ENCODE results near the gene IRAK1. TPM values are rescaled to one million over a fixed set of nuclear protein-coding genes. Genes with fewer than 3 reads are reported as not detected.
A peak's percentile ranks its signal among the peaks of the same experiment; 100 is the strongest.

IRAK1 gene
- polyA plus RNA-seq, 1 donor = 53.8 TPM

DNA sequence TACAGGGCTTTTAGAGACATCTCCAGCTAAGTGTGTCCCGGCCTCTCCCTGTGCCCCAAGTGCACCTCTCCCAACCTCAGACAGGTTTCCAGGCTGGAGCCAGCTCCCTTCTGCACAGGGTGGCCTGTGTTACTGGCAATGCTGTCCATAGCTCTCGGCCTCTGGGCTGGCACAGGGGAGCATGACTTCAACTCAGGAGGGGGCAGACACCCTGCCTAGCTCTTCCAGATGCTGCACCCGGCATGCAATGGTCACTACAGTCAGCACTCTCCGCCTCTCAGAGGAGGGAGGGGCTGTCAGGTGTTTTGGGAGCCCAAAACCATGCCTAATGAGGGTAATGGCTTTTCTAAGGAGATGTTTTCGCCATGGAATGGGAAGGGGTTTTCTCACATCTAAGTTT, 2.4 kb upstream of the IRAK1 start:
- no peaks in the 10 kb centered on the region for H3K27me3 ChIP-seq (ENCODE audit: control insufficient read depth, insufficient read depth, low read length)
- no peaks in the 10 kb centered on the region for H3K9me3 ChIP-seq (ENCODE audit: control insufficient read depth, low read depth, low read length)
- peaks cover 11% of the 10 kb centered on the region for H3K4me1 ChIP-seq (ENCODE audit: control insufficient read depth, insufficient read depth, low read length)
- H3K36me3 ChIP-seq (ENCODE audit: control insufficient read depth, insufficient read depth, low read length) = peaks cover 15% of the 10 kb centered on the region
- DNase-seq = no peak
- no peak overlapping the region for H3K4me3 ChIP-seq (ENCODE audit: low read length)
- H3K27ac ChIP-seq (ENCODE audit: low read length) = no peak overlapping the region
- no CpG with 5 or more reads among the region's 5 CpGs for WGBS (ENCODE audit: insufficient coverage, low lambda C conversion rate)

- no peak overlapping the region for H3K27ac ChIP-seq (ENCODE audit: low read length)
- WGBS (ENCODE audit: insufficient coverage, low lambda C conversion rate) = no CpG with 5 or more reads among the region's 11 CpGs
- no peak overlapping the region for H3K4me3 ChIP-seq (ENCODE audit: low read length)
- peaks cover 11% of the 10 kb centered on the region for H3K4me1 ChIP-seq (ENCODE audit: control insufficient read depth, insufficient read depth, low read length)
- H3K27me3 ChIP-seq (ENCODE audit: control insufficient read depth, insufficient read depth, low read length) = no peaks in the 10 kb centered on the region
- no peaks in the 10 kb centered on the region for H3K9me3 ChIP-seq (ENCODE audit: control insufficient read depth, low read depth, low read length)
- no peak for DNase-seq
- peaks cover 18% of the 10 kb centered on the region for H3K36me3 ChIP-seq (ENCODE audit: control insufficient read depth, insufficient read depth, low read length)
Measured at GRCh38 chrX:154021131-154021611, 1.5 kb upstream of the IRAK1 start.

DNA sequence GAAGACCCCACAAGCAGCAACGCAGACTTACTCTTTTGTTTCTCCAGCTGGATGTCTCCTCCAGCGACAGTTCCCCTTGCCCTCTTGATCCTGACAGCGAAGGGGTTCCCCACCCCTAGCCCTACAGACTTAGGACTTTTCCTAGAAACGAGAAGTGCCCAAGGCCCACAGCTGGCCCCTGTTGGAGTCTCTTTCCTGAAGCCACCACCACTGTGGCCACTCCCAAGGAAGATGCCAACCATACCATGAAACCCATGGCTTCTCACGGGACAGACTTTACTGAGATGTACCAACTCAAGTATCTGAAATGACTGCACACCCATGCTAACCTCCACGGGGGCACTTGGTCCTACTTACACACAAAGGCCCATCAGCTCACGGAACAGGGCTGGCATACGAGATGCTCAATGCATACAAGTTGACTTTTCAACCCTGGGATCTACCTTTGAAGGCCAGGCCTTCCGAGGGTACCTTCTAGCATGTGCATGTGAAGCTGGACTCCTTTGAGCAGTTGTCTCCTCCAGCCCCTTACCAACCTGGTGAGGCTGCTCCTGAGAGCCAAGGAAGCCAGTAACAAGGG, 924 bp upstream of the IRAK1 start:
- Histone ChIP-seq H3K36me3 (ENCODE audit: control insufficient read depth, insufficient read depth, low read length) (peaks cover 22% of the 10 kb centered on the region), H3K4me1 (ENCODE audit: control insufficient read depth, insufficient read depth, low read length) (peaks cover 11% of the 10 kb centered on the region), H3K4me3 (ENCODE audit: low read length) (peak overlapping the region; percentile 58)

DNA sequence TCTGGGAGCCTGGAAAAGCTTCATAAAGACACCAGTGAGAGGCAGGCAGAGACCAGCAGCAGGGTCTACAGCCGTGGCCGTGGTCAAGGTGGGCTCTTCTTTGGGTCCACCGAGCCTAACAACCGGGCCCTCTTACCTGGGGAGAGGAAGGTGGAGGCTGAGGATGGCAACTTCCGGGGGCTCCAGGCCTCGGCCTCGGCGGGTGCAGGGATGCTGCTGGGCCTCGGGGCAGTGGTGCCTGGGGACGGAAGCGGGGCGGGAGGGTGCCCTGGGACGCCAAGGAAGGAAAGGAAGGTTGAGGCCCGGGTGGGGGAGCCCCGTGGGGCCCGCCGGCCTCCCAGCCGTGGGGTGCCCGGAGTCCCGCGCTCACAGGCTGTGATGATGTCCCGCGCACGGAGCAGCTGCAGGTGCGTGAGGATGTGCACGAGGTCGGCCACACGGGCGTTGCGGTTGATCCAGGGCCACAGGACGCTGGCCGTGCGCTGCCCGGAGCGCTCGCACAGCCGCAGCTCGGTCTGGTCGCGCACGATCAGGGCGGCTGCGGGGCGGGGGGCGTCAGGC, 561 bp downstream of the IRAK1 start:
- peak overlapping the region; percentile 54 for H3K4me3 ChIP-seq (ENCODE audit: low read length)
- peaks cover 23% of the 10 kb centered on the region for H3K36me3 ChIP-seq (ENCODE audit: control insufficient read depth, insufficient read depth, low read length)
- peaks cover 11% of the 10 kb centered on the region for H3K4me1 ChIP-seq (ENCODE audit: control insufficient read depth, insufficient read depth, low read length)
- no peaks in the 10 kb centered on the region for H3K9me3 ChIP-seq (ENCODE audit: control insufficient read depth, low read depth, low read length)
- peak overlapping the region; percentile 48 for H3K27ac ChIP-seq (ENCODE audit: low read length)
- DNase-seq = no peak
- WGBS (ENCODE audit: insufficient coverage, low lambda C conversion rate) = no CpG with 5 or more reads among the region's 45 CpGs
- no peaks in the 10 kb centered on the region for H3K27me3 ChIP-seq (ENCODE audit: control insufficient read depth, insufficient read depth, low read length)

More for the DNA sequence above, 924 bp upstream of the IRAK1 start:
- H3K27ac ChIP-seq (ENCODE audit: low read length) = peak overlapping the region; percentile 87
- no peak for DNase-seq
- H3K9me3 ChIP-seq (ENCODE audit: control insufficient read depth, low read depth, low read length) = no peaks in the 10 kb centered on the region
- WGBS (ENCODE audit: insufficient coverage, low lambda C conversion rate) = no CpG with 5 or more reads among the region's 9 CpGs
- H3K27me3 ChIP-seq (ENCODE audit: control insufficient read depth, insufficient read depth, low read length) = no peaks in the 10 kb centered on the region

DNA sequence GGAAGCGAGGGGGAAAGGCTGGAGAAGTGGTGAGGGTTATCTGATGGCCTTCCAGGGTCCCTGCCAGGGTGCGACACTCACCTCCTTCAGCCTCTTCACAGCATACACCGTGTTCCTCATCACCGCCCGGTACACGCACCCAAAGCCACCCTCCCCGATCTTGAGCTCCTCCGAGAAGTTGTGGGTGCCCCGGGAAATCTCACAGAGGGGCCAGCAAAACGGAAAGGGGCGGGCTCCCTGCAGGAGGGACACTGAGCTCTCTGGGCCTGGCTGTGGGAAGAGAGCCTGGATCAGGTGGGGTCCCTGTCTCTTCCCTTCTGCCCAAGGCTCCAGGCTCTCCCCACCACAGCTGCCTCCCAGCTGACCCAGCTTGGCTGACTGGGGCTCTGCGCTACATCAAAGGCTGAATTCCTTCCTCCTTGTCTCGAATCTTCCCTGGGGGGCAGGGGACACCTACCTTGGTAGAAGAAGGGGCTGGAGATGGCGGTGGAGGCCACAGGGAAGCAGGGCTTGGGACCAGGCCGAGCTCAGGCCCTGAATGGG, 1.1 kb downstream of the IRAK1 start:
- WGBS (ENCODE audit: insufficient coverage, low lambda C conversion rate) = no CpG with 5 or more reads among the region's 15 CpGs
- Histone ChIP-seq H3K27ac (ENCODE audit: low read length) (peak overlapping the region; percentile 48), H3K36me3 (ENCODE audit: control insufficient read depth, insufficient read depth, low read length) (peaks cover 23% of the 10 kb centered on the region), H3K27me3 (ENCODE audit: control insufficient read depth, insufficient read depth, low read length) (no peaks in the 10 kb centered on the region), H3K4me1 (ENCODE audit: control insufficient read depth, insufficient read depth, low read length) (peaks cover 14% of the 10 kb centered on the region), H3K9me3 (ENCODE audit: control insufficient read depth, low read depth, low read length) (no peaks in the 10 kb centered on the region), H3K4me3 (ENCODE audit: low read length) (peak overlapping the region; percentile 54)
- no peak for DNase-seq

DNA sequence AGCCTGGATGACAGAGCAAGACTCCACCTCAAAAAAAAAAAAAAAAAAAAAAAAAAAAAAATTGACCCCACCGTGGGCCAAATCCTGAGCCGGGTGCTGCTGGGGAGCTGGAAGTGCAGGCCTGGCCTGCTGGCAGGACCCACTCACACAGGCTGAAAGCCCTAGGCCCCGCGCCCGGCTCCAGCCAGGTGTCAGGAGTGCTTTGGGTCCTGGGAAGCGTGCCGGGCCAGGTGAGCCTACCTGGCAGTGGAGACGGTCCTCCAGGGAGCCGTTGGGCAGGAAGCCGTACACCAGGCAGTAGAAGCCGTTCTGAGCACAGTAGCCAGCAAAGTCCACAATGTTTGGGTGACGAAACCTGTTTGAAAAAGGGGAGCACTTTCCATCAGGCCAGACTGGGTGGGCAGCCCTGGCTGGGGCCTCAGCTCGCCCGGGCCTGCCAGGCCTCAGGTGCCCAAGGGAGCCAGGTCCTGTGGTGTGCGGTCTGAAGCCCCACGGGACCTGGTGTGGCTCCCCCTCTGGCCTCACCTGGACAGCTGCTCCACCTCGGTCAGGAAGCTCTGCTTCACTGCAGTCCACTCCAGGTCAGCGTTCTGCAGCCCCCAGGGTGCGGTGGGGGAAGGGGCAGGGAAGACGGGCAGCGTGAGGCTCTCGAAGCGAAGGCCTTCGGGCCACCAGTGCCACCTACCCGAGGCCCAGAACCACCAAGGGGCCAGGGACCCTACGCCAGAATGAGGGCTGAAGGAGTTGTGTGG, 1.8 kb downstream of the IRAK1 start:
- Histone ChIP-seq H3K27ac (ENCODE audit: low read length) (no peak overlapping the region), H3K4me3 (ENCODE audit: low read length) (no peak overlapping the region), H3K4me1 (ENCODE audit: control insufficient read depth, insufficient read depth, low read length) (peaks cover 21% of the 10 kb centered on the region), H3K9me3 (ENCODE audit: control insufficient read depth, low read depth, low read length) (no peaks in the 10 kb centered on the region), H3K27me3 (ENCODE audit: control insufficient read depth, insufficient read depth, low read length) (no peaks in the 10 kb centered on the region), H3K36me3 (ENCODE audit: control insufficient read depth, insufficient read depth, low read length) (peaks cover 23% of the 10 kb centered on the region)
- WGBS (ENCODE audit: insufficient coverage, low lambda C conversion rate) = no CpG with 5 or more reads among the region's 26 CpGs
- no peak for DNase-seq

GRCh38 chrX:154016366-154017076, 3.2 kb downstream of the IRAK1 start:
- Histone ChIP-seq H3K27ac (ENCODE audit: low read length) (no peak overlapping the region), H3K4me3 (ENCODE audit: low read length) (no peak overlapping the region), H3K9me3 (ENCODE audit: control insufficient read depth, low read depth, low read length) (no peaks in the 10 kb centered on the region), H3K27me3 (ENCODE audit: control insufficient read depth, insufficient read depth, low read length) (no peaks in the 10 kb centered on the region), H3K4me1 (ENCODE audit: control insufficient read depth, insufficient read depth, low read length) (peaks cover 33% of the 10 kb centered on the region), H3K36me3 (ENCODE audit: control insufficient read depth, insufficient read depth, low read length) (peaks cover 28% of the 10 kb centered on the region)
- DNase-seq = no peak
- no CpG with 5 or more reads among the region's 24 CpGs for WGBS (ENCODE audit: insufficient coverage, low lambda C conversion rate)

- Histone ChIP-seq H3K36me3 (ENCODE audit: control insufficient read depth, insufficient read depth, low read length) (peaks cover 29% of the 10 kb centered on the region), H3K27me3 (ENCODE audit: control insufficient read depth, insufficient read depth, low read length) (no peaks in the 10 kb centered on the region), H3K4me3 (ENCODE audit: low read length) (no peak overlapping the region), H3K27ac (ENCODE audit: low read length) (no peak overlapping the region), H3K9me3 (ENCODE audit: control insufficient read depth, low read depth, low read length) (no peaks in the 10 kb centered on the region), H3K4me1 (ENCODE audit: control insufficient read depth, insufficient read depth, low read length) (peaks cover 36% of the 10 kb centered on the region)
- WGBS (ENCODE audit: insufficient coverage, low lambda C conversion rate) = no CpG with 5 or more reads among the region's 16 CpGs
- no peak for DNase-seq
Measured at GRCh38 chrX:154015581-154016264, 4.0 kb downstream of the IRAK1 start.

GRCh38 chrX:154014429-154015380, 5.0 kb downstream of the IRAK1 start:
- Histone ChIP-seq H3K9me3 (ENCODE audit: control insufficient read depth, low read depth, low read length) (no peaks in the 10 kb centered on the region), H3K27ac (ENCODE audit: low read length) (no peak overlapping the region), H3K4me1 (ENCODE audit: control insufficient read depth, insufficient read depth, low read length) (peaks cover 41% of the 10 kb centered on the region), H3K27me3 (ENCODE audit: control insufficient read depth, insufficient read depth, low read length) (no peaks in the 10 kb centered on the region), H3K4me3 (ENCODE audit: low read length) (no peak overlapping the region), H3K36me3 (ENCODE audit: control insufficient read depth, insufficient read depth, low read length) (peaks cover 30% of the 10 kb centered on the region)
- no peak for DNase-seq
- no CpG with 5 or more reads among the region's 24 CpGs for WGBS (ENCODE audit: insufficient coverage, low lambda C conversion rate)
